Tibial nerve (tissue), 4 donors: ENCODE data around the gene AHNAK2.

Experiments used
- EP300 ChIP-seq, 2 donors: sonication (generic); formaldehyde crosslinking; IDR thresholded peaks; one replicate each; pipeline ENCODE4 v1.6.1; 2017; ENCODE audit warnings: antibody characterized with exemption in 2 of 2, mild to moderate bottlenecking in 1 of 2
- POLR2A ChIP-seq, 2 donors: fragments of 450-650 bp; IDR thresholded peaks; one replicate each; pipeline ENCODE4 v1.6.1; 2017; ENCODE audit warnings: antibody characterized with exemption in 2 of 2, mild to moderate bottlenecking in 2 of 2, moderate library complexity in 2 of 2
- TF ChIP-seq, protein P1 (sequence below), 5 experiments: fragments of 200-600 bp in 3 of 5; fragments of 450-650 bp in 2 of 5; sonication (generic) in 3 of 5; IDR thresholded peaks; one replicate each; pipeline ENCODE4 v1.5.1; 2016 to 2019; ENCODE audit warnings: antibody characterized with exemption in 5 of 5, mild to moderate bottlenecking in 3 of 5, moderate library complexity in 2 of 5

DNA sequence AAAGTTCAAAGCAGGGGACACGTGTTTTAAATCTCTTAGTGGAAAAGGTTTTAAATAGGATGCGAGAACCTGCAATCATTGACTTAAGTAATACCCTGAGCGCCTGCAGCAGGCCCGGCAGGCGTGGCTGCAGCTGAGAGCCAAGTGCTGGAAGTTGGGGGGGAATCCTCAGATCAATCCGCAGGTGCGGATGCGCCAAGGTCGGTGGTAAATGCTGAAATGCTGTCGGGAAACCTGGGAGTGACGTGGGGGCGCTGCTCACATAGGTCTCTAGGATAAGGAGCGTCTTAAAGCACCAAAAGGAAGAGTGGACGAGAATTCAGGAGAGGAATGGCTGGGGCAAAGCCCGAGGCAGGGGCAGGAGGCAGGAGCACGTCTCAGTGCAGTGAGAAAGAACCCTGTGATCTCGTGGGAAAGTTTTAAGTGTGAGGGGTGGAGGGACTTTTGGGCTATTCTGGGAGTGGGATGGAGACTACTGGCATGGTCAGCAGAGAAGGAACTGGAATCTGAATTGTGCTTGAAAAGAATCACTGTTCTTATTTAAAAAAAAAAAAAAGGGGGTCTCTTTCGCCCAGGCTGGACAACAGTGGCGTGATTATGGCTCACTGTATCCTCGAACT lies 43.6 kb upstream of the AHNAK2 start:
- TF ChIP-seq, protein P1, sequence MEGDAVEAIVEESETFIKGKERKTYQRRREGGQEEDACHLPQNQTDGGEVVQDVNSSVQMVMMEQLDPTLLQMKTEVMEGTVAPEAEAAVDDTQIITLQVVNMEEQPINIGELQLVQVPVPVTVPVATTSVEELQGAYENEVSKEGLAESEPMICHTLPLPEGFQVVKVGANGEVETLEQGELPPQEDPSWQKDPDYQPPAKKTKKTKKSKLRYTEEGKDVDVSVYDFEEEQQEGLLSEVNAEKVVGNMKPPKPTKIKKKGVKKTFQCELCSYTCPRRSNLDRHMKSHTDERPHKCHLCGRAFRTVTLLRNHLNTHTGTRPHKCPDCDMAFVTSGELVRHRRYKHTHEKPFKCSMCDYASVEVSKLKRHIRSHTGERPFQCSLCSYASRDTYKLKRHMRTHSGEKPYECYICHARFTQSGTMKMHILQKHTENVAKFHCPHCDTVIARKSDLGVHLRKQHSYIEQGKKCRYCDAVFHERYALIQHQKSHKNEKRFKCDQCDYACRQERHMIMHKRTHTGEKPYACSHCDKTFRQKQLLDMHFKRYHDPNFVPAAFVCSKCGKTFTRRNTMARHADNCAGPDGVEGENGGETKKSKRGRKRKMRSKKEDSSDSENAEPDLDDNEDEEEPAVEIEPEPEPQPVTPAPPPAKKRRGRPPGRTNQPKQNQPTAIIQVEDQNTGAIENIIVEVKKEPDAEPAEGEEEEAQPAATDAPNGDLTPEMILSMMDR (IDR thresholded peaks at IDR 0.05), result no peak
- no peak for TF ChIP-seq POLR2A (IDR thresholded peaks at IDR 0.05)
- no peak for TF ChIP-seq EP300 (IDR thresholded peaks at IDR 0.05)
